GM19372 (cell line): ENCODE results near the gene SFR1.
"Not testable (repeated sequence)": the region's sequence is repeated elsewhere in the genome, so short reads cannot be mapped to it uniquely, and the experiment has no call there.

ENCODE experiments used
- ATAC-seq: cut with Tn5 transposase; IDR thresholded peaks from one replicate; pipeline ENCODE4 v1.9.1; 2021; ENCODE audit warnings: mild to moderate bottlenecking, low read depth, moderate library complexity; ENCODE audit not compliant: unreplicated experiment

The SFR1 gene

GRCh38 chr10:104155591-104155990, 33.6 kb downstream of the SFR1 start:
- no peak for ATAC-seq

- no peak for ATAC-seq
Measured at GRCh38 chr10:104170610-104171254, 48.8 kb downstream of the SFR1 start.

GRCh38 chr10:104174136-104174535, 52.2 kb downstream of the SFR1 start:
- ATAC-seq, result not testable (repeated sequence)
